Cerebellar cortex (tissue), 1 donor: ENCODE measurements around the gene MED27.
A peak's percentile ranks its signal among the peaks of the same experiment; 100 is the strongest.

Experiments
- DNase-seq: peaks from one replicate; pipeline ENCODE4 v3.0.0-alpha.2; 2015; ENCODE audit warnings: low spot score

Gene MED27

DNA sequence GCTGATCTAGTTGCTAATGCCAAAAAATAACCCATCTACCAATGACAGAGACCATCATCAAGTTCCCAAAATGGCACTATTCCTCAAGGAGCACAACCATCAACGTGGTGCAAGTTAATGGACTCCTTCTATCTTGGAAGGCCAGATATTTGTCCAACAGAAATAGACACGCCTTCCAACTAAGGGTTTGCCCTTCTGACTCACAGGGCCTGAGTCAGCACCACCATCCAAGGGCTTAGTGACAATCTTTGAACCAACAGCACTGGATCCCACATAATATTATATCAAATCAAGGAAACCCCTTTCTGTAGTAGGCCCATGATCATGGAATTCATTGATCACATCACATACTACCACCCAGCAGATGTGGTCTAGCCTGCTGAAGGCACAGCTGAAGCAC lies 84.3 kb downstream of the MED27 start:
- DNase-seq, result no peak

DNA sequence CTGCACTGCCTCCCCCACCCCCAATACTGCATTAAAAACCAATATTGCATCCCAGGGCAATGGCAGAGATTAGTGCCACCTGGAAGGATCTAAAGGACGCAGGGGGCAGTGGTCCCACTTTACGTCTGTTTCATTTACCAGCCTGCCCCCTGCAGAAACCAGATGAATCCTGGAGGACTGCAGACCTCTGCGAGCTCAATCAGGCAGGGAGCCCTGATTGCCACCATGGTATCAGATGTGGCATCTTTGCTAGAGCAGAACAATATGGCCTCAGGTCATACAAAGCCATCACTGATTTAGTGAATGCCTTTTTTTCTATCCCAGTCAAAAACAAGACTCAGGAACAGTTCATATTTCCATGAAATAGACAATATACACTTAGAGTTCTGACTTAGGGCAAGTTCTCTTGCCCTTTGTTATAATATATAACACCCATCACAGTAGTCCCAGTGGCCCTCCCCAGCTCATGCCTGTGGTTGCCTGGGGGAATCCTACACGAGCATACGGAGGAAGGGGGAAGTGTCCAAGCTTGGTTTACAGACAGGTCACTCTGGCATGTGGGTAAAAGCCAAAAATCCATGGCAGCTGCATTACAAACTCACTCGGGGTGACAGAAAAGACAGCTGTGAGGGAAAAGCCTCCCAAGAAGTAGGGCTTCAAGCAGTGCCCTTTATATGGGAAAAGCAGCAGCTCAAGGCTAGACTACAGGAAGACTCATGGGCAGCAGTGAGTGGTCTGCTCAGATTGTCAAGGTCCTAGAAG lies 85.1 kb downstream of the MED27 start:
- DNase-seq, result no peak

DNA sequence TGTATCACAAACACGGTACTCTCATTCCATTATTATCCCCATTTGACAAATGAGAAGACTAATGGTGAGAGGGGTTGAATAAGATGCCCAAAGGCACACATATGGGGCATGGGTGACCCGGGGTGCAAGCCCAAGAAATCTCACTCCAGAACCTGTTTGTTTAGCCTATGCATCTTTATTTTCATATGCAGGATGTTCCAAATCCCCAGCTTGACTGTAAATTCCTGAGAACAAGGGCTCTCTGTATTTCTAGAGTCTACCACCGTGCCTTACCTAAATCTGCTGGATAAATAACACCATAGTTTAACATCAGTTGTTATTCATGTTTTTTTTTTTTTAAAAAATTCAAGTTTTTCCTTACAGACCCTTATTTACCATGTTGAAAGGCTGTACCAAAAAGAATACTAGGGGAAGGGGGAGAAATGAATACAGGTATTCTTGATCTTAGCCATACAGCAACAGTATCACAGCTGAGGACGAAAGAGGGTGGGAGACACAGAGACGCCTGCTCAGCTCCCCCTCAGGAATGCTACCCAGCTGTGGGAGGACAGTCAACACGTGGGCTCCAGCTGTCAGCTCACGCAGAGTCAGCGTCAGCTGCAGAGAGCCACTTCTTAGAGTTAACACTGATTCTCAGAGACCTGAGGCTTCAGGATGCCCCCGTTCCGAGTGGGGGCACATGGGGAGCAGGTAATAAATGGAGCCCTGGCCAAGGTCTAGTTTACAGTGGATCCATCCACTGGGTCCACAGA lies 86.6 kb downstream of the MED27 start:
- DNase-seq, result no peak

DNA sequence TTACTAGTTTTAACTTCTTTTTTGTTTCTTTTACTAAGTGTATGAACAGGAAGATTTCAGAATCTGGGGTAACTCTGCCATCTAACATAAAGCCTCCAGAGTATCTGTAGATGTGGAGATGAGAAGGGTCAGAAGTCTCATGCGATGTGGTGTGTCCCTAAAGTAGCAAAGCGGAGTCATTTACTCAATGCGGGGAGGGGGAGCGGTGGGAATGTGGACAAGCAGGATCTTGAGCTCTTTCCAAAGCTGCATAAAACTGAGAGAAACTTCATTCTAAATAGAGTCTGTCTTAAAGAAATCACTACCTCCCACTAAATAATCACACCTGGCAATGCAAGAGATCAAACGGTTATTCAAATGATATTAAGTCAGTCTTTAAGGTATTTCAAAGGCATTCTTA lies 92.4 kb downstream of the MED27 start:
- DNase-seq, result no peak

DNA sequence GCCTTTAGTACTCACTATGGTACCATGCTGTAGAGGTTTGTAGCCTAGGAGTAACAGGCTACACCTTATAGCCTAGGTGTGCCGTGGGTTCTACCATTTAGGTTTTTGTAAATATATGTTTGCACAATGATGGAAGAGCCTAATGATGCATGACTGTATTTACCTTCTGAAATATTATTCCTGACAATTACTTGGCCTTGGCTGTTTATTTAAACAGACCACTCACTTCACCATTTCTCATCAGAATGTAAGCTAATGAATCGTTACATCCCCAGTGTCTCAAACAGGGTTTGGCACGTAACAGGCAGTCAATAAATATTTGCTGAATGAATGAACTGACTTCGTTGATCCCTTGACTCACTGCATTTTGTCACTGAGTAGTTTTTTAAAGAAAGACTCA lies 93.1 kb downstream of the MED27 start:
- no peak for DNase-seq

DNA sequence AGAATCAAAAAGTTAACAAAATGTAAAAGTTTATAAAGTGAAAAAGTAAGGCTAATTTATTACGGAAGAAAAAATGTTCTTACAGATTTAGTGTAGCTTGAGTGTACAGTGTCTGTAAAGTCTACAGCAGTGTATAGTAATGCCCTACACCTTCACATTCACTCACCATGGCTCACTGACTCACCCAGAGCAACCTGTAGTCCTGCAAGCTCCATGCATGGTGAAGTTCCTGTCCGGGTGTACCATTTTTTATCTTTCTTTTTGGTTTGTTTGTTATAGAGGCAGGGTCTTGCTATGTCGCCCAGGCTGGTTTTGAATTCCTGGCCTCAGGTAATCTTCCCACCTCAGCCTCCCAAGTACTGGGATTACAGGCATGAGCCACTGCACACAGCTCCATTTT lies 93.6 kb downstream of the MED27 start:
- no peak for DNase-seq

DNA sequence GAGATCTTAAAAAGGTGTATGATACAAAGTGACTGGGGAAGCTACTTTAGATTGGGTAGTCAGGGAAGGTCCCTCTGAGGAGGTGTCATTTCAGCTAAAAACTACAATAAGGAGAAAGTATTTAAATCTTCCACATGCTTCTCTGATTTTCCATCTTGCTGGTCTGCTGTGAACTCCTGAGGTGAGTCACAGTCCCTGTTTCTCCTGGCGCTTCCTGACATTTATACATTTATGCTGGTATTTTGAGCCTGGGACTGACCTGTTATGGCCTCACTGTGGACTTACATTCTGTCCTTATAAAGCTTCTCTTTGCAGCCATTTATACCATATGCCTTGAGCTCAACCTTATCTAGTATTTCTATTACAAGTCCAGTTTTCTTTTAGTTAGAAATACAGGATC lies 95.1 kb downstream of the MED27 start:
- no peak for DNase-seq

DNA sequence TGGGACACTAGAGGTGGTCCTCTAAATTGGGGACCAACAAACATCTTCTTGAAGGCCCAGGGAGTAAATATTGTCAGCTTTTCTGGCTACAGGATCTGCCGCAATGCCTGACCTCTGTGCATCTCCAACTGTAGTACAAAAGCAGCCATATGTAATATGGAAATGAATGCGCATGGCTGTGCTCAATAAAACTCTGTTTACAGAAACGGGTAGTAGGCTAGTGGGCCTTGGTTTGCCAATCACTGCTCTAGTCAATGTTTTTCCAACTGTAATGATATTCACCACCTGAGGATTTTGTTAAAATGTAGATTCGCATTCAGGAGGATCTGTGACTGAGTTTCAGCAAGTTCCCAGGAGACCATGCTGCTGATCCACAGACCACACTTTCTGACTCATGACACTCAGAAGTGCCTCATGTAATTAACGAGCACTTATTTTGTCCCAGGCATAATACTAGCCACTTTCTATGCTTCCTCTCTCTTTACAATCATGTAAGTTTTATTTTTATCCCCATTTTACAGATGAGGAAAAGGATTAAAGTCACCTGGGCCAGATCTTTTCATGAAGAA lies 96.9 kb downstream of the MED27 start:
- no peak for DNase-seq

DNA sequence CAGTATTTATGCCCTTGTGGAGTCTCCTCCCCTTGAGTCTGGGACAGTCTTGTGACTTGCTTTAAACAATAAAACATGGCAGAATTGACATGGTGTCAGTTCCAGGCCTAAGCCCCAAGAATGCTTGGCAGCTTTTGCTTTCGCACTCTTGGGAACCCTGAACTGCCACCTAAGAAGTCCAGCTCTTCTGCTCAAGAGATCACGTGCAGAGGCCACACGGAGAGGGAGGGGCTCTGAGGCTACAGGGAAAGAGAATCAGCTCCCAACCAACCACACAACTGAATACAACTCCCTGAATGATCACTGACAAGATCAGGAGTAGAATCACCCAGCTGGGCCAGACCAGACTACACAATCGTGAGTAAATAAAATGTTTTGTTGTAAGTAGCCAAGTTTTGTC lies 97.6 kb downstream of the MED27 start:
- DNase-seq, result no peak

DNA sequence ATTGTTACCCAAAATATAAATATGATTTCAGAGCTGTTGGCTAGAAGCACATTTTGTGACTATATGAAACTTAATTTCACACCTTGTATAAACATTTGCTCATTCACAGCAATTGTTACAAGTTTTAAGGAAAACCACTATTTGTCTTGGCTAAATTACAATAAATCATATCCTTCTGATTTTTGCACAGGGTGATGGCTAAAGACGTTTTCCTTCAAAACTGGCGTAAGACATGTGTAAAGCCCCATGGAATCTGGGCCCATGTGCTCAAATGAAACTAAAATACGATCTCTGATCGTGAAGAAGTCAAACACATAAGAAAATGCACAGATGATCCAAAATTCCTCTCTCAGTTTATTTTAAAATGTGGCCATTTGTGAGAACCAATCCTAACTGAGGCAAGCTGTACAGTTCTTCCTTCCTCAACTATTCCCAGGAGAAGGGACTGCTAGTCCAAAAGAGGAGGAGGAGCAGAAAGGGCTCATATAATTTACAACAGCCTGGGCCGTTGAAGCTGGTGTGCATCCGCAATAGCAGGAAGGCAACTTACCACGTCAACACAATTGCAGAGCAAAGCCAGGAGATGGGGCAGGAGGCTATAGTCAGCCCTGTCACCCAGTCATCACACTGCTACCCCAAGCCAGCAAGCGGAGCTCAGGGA lies 98.4 kb downstream of the MED27 start:
- no peak for DNase-seq

DNA sequence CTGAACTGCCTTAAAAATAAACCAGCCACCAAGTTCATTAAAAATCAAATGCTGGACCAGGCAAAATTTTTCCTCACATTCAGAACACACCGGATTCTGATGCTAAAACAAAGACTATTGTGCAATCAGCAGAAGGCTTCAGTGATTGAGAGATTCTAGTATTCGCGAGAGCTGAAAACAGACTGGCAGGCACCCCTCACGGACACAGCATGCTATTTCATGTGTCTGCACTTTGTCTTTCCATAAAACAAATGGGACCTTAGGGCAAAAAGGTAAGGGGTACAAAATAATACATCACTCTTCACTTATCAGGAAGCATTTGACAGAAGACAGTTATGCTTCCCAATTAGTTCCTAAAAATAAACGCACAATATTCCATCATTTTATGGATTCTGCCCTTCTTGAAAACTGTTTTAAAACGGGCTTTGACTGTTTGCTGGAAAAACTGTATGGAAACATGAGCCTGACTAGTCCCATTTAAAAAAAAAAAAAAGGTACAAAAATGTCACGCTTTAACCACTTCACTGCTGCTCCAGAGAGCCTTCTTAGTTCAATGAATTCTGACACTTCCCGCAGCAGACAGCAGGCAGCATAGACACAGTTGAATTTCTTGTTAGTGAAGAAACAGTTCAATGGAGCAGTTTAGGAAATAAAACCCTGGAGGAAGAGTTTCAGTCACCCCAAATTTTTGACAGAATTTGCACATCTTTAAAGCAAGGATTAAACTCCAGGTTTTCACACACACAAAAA lies 99.2 kb downstream of the MED27 start:
- DNase-seq, result no peak

DNA sequence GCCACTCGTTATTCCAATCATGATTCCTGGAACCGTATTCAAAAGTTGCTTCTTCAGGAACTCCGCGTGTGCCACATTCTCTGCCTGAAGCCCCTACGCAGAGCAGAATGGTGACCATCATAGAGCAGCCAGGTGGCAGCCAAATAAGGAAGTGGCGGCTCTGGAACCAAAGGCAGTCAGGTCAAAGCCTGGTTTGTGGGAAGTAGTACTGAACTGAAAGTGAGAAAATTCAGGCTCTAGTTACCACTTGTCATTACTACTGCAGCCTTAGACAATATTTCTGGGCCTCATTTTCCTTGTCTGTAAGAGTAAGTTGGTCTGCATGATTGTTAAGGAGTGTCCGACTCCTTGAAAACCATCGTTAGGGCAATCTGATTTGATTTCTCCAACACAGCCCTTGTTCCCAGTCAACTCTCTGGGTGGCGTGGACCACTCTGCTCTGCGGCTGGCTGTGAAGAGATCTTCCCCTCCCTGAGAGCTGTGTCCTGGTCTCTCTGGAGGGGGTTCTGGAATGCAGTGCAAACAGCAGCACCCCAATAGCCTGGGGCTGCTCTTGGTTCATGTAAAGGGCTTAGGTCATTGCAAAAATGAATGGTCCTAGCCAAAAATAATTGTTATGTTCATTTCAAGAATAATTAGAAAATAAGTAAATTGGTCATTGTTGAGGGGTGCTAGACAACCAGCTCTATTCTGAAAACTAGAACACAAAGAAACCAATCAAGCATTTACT lies 102.4 kb downstream of the MED27 start:
- no peak for DNase-seq

DNA sequence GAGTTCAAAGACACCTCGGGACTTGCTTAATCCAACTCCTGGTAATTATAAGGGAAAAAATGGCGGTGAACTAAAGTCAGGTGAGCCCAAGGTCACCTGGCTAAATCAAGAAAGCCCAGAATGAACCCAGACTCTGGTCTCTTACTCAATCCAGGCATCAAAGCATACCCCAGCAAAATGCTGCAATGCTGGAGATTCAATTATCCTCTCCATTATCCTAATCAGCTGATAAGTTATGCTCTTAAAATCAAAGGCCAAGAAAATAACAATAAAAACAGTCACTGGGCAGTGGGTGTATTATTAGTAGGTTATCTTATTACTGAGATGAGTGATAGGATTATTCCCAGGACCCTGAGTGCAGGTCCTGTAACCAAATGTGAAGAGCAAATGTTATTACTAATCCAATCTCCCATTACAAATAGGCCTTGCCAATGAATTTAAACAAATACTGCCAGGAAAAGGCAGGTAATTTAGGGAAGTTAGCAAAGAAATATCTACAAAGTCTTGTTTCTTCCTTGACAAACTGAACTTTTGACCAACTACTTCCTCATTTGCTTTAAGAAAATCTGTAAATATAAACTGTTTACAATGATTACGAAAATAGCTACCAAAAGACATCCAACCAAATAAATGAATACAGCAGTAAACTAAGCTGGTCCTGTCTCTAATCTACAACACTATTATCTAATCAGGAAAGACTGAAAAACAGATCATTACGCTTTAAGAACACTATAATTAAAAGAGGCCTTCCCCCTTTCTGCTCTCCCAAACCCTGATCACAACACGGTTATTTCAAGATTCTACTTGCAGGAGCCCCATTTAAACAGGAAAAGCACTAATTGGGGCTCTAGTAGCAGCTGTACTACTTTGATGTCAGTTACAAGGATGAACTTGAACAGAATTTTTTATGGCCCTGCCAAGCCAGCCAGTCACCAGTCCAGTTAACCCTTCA lies 103.2 kb downstream of the MED27 start:
- DNase-seq, result no peak

DNA sequence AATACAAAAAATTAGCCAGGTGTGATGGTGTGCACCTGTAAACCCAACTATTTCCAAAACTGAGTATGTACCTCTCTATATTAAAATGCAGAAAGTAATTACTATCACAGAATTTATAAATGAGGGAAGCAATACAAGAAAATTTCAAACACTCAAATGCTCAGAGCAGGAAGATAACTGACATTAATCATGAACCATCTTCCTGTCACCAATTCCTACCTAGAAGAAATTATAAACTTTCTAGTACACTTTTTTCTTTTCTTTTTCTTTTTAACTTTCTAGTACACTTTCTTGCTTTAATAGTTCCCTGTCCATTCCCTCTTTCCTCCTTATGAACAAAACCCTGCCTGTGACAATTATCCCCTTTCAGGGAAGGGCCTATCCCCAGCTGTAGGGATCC lies 106.8 kb downstream of the MED27 start:
- DNase-seq, result no peak

DNA sequence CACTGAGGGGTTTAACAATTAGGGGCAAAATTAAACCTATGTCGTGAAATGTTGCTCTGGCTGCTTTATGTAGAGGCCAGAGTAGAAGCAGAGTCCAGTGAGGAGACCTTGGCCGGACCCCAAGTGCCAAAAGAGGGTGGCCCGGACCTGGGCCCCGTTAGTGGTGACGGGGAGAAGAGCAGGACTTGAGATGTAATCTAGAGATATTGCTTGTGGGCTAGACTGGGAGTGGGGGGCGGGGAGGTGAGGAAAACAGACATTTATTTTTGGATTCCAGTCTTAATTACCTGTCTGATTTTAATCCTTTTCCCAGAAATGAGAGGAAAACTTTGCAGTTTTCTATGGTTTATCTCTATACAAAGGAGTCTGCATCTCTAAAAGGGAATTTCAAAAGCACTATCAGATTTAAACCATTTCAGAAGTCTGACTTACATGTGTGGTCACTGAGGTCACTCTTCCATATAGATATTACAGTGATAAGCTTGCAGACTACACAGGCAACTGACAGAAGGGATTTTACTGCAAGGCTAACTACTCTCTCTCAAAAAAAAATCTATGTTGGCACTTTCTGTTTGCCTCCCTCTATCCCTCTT lies 108.1 kb downstream of the MED27 start:
- DNase-seq, result no peak

DNA sequence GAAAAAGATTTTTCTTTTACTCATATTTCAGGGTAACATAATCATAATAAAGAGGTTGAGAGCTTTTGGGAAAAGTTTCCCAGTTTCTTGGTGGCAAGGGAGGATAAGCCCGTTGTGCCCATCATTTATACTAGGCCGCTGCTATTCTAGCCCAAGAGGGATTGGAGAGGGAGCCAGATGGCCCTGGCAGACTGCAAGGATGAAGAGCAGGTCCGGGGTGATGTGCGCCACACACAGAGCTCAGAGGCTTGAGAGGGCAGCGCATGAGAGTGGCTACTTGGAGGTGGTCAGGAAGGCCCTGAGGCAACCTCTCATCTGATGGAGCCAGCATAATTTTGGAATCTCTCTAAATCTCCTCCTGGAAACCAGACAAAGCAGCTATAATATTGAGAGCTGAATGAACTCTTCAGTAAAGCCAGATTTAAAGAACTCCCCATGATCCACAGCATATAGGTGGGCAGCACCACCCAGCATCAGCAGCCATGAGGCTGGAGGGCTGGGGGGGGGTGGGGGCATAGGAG lies 110.1 kb downstream of the MED27 start:
- DNase-seq, result peak; percentile 81

DNA sequence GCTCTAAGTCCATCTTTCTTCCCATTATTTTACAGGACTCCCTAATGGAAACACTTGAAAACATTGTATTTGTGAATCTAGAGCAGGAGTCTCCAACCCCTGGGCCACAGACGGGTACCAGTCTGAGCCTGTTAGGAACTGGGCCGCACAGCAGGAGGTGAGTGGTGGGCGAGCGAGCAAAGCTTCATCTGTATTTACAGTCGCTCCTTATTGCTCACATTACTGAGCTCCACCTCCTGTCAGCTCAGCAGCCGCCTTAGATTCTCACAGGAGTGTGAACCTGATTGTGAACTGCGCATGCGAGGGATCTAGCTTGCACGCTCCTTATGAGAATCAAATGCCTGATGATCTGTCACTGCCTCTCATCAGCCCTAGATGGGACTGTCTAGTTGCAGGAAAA lies 111.0 kb downstream of the MED27 start:
- no peak for DNase-seq

DNA sequence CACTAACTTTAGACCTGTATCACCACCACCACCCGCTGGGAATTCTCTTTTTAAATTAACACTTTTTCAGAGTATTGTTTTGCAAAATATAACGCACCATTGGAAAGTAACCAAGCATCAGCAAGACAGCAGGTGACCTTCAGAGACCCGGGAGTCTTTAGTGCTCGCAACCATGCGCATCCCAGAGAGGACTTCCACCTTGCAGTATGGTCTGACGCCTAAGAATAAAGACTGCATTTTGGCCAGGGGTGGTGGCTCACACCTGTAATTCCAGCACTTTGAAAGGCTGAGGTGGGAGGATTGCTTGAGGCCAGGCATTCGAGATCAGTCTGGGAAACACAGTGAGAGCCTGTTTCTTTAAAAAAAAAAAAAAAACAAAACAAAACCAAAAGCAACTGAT lies 113.8 kb downstream of the MED27 start:
- no peak for DNase-seq

DNA sequence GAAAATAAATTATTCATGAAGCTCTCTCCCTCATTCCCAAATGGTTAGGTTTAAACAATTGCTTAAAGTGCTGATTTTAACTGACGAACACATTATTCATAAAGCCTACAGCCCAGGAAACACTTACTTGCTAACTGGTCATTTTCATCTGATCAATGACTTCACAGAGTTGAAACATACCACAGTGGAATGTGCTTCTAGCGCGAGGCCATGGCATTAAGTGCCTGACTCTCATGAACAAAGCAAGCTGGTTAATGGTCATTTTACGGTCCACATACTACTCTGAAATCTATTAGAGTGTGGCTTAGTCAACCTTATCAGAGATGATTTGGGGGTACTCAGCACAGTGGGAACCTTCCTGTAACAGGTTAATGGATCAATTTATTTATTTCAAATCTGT lies 114.6 kb downstream of the MED27 start:
- DNase-seq, result no peak
